WTC11 (cell line): ENCODE data around the gene GLE1. TPM values are rescaled to one million over a fixed set of nuclear protein-coding genes. Genes with fewer than 3 reads are reported as not detected.

Source experiments
- ATAC-seq: fragments of 200-7000 bp; cut with Tn5 transposase; 2 replicates; pipeline ENCODE4 v1.10.0; 2021; ENCODE audit warnings: mild to moderate bottlenecking, moderate library complexity
- CTCF ChIA-PET: fragments of 300-600 bp; sonication (Branson Sonifier 250); formaldehyde crosslinking; loops from one replicate; lab custom pipeline; 2021; ENCODE audit warnings: antibody characterized with exemption; lab: Charles Lee
- POLR2A ChIA-PET: fragments of 350-600 bp; sonication (Branson Sonifier 250); formaldehyde crosslinking; loops from one replicate; lab custom pipeline; 2021; ENCODE audit warnings: antibody characterized with exemption; lab: Charles Lee
- DNase-seq: peaks from one replicate; pipeline ENCODE4 v3.0.0; 2021; ENCODE audit warnings: low spot score
- H3K27ac Mint-ChIP-seq: 2 replicates; pipeline ENCODE4 v1.8.0; 2021; ENCODE audit warnings: mixed read lengths
- H3K27me3 Mint-ChIP-seq: 2 replicates; pipeline ENCODE4 v1.8.0; 2021; ENCODE audit warnings: low read depth, mild to moderate bottlenecking, moderate library complexity, mixed read lengths
- H3K36me3 Mint-ChIP-seq: 2 replicates; pipeline ENCODE4 v1.8.0; 2021; ENCODE audit warnings: mixed read lengths
- H3K4me1 Mint-ChIP-seq: 2 replicates; pipeline ENCODE4 v1.8.0; 2022; ENCODE audit warnings: mixed read lengths
- H3K4me3 Mint-ChIP-seq: 2 replicates; pipeline ENCODE4 v1.8.0; 2021; ENCODE audit warnings: mild to moderate bottlenecking, moderate library complexity, mixed read lengths
- H3K9me3 Mint-ChIP-seq: 2 replicates; pipeline ENCODE4 v1.8.0; 2021; ENCODE audit warnings: mixed read lengths
- GTF2I ChIP-seq: fragments of 250-450 bp; sonication (Bioruptor Pico); conservative IDR thresholded peaks from 2 replicates; pipeline ENCODE4 v1.4.0; 2021; ENCODE audit warnings: mild to moderate bottlenecking
- JUN ChIP-seq: sonication (generic); formaldehyde crosslinking; IDR thresholded peaks from 2 replicates; pipeline ENCODE4 v1.8.0; 2023; ENCODE audit warnings: mild to moderate bottlenecking, missing genetic modification reagents
- KAT7 ChIP-seq: sonication (generic); formaldehyde crosslinking; IDR thresholded peaks from 2 replicates; pipeline ENCODE4 v1.8.1; 2023; ENCODE audit warnings: missing genetic modification reagents, mild to moderate bottlenecking, borderline replicate concordance
- NR2C2 ChIP-seq: sonication (generic); formaldehyde crosslinking; IDR thresholded peaks from 2 replicates; pipeline ENCODE4 v1.8.0; 2022; ENCODE audit warnings: mild to moderate bottlenecking, missing genetic modification reagents
- RELA ChIP-seq: sonication (generic); formaldehyde crosslinking; IDR thresholded peaks from 2 replicates; pipeline ENCODE4 v1.8.1; 2022; ENCODE audit warnings: missing genetic modification reagents, mild to moderate bottlenecking, borderline replicate concordance
- SMAD3 ChIP-seq: sonication (generic); formaldehyde crosslinking; IDR thresholded peaks from 2 replicates; pipeline ENCODE4 v1.8.0; 2022; ENCODE audit warnings: missing genetic modification reagents, mild to moderate bottlenecking, borderline replicate concordance
- SMAD4 ChIP-seq: sonication (generic); formaldehyde crosslinking; IDR thresholded peaks from 2 replicates; pipeline ENCODE4 v1.8.0; 2022; ENCODE audit warnings: mild to moderate bottlenecking, missing genetic modification reagents
- ZNF121 ChIP-seq: sonication (generic); formaldehyde crosslinking; IDR thresholded peaks from 2 replicates; pipeline ENCODE4 v1.8.0; 2023; ENCODE audit warnings: missing genetic modification reagents
- ZNF138 ChIP-seq: sonication (generic); formaldehyde crosslinking; conservative IDR thresholded peaks from 2 replicates; pipeline ENCODE4 v1.8.1; 2022; ENCODE audit warnings: mild to moderate bottlenecking, moderate library complexity, missing genetic modification reagents
- ZNF232 ChIP-seq: sonication (generic); formaldehyde crosslinking; IDR thresholded peaks from 2 replicates; pipeline ENCODE4 v1.8.0; 2022; ENCODE audit warnings: mild to moderate bottlenecking, missing genetic modification reagents
- ZNF263 ChIP-seq: sonication (generic); formaldehyde crosslinking; IDR thresholded peaks from 2 replicates; pipeline ENCODE4 v1.8.1; 2022; ENCODE audit warnings: low read depth, mild to moderate bottlenecking, moderate library complexity, missing genetic modification reagents
- ZNF671 ChIP-seq: fragments of 250-450 bp; sonication (Bioruptor Pico); IDR thresholded peaks from 2 replicates; pipeline ENCODE4 v1.8.0; 2021; ENCODE audit warnings: mild to moderate bottlenecking
- total RNA-seq: library from RNA; stranded (reverse); gene quantifications from 3 replicates; pipeline ENCODE4 v1.2.3, GENCODE V29; 2021
- TF ChIP-seq, protein P1 (sequence below): fragments of 250-450 bp; sonication (Bioruptor Pico); conservative IDR thresholded peaks from 2 replicates; pipeline ENCODE4 v1.9.0; 2021; ENCODE audit warnings: mild to moderate bottlenecking
- TF ChIP-seq, protein P2 (sequence below): sonication (generic); formaldehyde crosslinking; IDR thresholded peaks from 2 replicates; pipeline ENCODE4 v1.8.0; 2022; ENCODE audit warnings: mild to moderate bottlenecking, missing genetic modification reagents
- TF ChIP-seq, protein P3 (sequence below): sonication (generic); formaldehyde crosslinking; IDR thresholded peaks from 2 replicates; pipeline ENCODE4 v1.8.0; 2022; ENCODE audit warnings: missing genetic modification reagents
- TF ChIP-seq, protein P4 (sequence below): sonication (generic); formaldehyde crosslinking; IDR thresholded peaks from 2 replicates; pipeline ENCODE4 v1.8.1; 2023; ENCODE audit warnings: mild to moderate bottlenecking, missing genetic modification reagents, moderate library complexity
- TF ChIP-seq, protein P5 (sequence below): sonication (generic); formaldehyde crosslinking; IDR thresholded peaks from 2 replicates; pipeline ENCODE4 v1.8.0; 2023; ENCODE audit warnings: mild to moderate bottlenecking, missing genetic modification reagents
- TF ChIP-seq, protein P6 (sequence below): fragments of 250-450 bp; sonication (Bioruptor Pico); IDR thresholded peaks from 2 replicates; pipeline ENCODE4 v1.9.0; 2021; ENCODE audit warnings: mild to moderate bottlenecking, borderline replicate concordance
- TF ChIP-seq, protein P7 (sequence below): sonication (generic); formaldehyde crosslinking; IDR thresholded peaks from 2 replicates; pipeline ENCODE4 v1.8.1; 2023; ENCODE audit warnings: mild to moderate bottlenecking, missing genetic modification reagents, borderline replicate concordance

The GLE1 gene
- total RNA-seq, 1 experiment from 2014 or later = 19.7 TPM

DNA sequence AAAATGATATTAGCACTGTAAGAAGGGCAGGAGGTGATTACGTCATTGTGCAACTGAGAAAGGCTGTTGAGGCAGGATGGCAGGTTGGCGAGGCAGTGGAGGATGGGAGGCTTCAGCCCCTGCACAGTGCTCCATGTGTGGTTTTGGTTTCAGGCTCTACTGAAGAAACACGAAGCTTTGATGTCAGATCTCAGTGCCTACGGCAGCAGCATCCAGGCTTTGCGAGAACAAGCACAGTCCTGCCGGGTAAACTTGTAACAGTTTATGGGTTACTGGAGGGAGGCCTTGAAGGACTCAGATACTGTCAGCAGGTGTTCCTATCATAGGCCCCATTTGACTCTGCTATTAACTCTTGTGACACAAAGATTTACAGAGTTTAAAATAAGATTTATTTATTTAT, 82.9 kb downstream of the GLE1 start:
- POLR2A ChIA-PET = interaction anchor here (0.6 kb wide), 1 partner anchor 56 kb away, joined by 3 read pairs; no protein-coding TSS in a partner anchor
- Mint-ChIP-seq H3K4me1 (no peaks in the 10 kb centered on the region), H3K36me3 (peaks cover 83% of the 10 kb centered on the region), H3K27me3 (no peaks in the 10 kb centered on the region), H3K9me3 (no peaks in the 10 kb centered on the region), H3K27ac (no peak overlapping the region), H3K4me3 (no peak overlapping the region)
- no peak for DNase-seq
- CTCF ChIA-PET = no interaction called here
- ATAC-seq = no peak
- TF ChIP-seq KAT7 (no peak), ZNF263 (CRISPR knock-in tag) (no peak), GTF2I (CRISPR knock-in tag) (no peak), RELA (CRISPR knock-in tag) (no peak), ZNF671 (CRISPR knock-in tag) (no peak), ZNF138 (CRISPR knock-in tag) (no peak), ZNF232 (CRISPR knock-in tag) (no peak), SMAD3 (CRISPR knock-in tag) (no peak), NR2C2 (no peak), JUN (CRISPR knock-in tag) (no peak), SMAD4 (no peak), ZNF121 (no peak)
- TF ChIP-seq, protein P1, sequence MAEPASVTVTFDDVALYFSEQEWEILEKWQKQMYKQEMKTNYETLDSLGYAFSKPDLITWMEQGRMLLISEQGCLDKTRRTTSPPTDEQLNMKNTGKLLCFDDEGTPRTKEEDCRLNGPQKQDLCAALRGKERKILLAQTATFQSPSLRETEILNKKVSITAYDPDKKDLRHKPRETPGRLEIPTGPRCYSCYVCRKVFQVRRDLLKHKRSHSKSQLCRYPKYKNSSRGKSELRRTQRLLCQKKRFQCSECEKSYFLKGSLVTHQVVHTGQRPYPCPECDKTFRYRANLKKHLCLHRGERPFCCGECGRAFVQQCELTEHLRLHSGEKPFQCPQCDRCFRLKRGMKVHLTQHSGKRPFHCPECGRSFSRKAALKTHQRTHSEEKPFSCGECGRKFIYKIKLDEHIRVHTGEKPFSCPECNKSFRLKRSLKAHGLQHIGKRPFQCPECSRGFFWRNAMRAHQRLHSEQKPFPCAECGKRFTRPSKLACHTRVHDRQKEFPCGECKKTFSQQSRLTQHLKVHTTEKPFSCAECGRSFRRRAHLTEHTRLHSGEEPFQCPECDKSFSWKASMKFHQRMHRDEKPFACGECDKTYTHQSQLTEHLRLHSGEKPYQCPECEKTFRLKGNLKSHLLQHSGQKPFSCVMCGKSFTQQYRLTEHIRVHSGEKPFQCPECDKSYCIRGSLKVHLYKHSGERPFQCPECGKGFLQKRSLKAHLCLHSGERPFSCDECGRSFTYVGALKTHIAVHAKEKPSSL (CRISPR knock-in tag) = no peak
- TF ChIP-seq, protein P2, sequence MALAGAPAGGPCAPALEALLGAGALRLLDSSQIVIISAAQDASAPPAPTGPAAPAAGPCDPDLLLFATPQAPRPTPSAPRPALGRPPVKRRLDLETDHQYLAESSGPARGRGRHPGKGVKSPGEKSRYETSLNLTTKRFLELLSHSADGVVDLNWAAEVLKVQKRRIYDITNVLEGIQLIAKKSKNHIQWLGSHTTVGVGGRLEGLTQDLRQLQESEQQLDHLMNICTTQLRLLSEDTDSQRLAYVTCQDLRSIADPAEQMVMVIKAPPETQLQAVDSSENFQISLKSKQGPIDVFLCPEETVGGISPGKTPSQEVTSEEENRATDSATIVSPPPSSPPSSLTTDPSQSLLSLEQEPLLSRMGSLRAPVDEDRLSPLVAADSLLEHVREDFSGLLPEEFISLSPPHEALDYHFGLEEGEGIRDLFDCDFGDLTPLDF (CRISPR knock-in tag) = no peak
- TF ChIP-seq, protein P3, sequence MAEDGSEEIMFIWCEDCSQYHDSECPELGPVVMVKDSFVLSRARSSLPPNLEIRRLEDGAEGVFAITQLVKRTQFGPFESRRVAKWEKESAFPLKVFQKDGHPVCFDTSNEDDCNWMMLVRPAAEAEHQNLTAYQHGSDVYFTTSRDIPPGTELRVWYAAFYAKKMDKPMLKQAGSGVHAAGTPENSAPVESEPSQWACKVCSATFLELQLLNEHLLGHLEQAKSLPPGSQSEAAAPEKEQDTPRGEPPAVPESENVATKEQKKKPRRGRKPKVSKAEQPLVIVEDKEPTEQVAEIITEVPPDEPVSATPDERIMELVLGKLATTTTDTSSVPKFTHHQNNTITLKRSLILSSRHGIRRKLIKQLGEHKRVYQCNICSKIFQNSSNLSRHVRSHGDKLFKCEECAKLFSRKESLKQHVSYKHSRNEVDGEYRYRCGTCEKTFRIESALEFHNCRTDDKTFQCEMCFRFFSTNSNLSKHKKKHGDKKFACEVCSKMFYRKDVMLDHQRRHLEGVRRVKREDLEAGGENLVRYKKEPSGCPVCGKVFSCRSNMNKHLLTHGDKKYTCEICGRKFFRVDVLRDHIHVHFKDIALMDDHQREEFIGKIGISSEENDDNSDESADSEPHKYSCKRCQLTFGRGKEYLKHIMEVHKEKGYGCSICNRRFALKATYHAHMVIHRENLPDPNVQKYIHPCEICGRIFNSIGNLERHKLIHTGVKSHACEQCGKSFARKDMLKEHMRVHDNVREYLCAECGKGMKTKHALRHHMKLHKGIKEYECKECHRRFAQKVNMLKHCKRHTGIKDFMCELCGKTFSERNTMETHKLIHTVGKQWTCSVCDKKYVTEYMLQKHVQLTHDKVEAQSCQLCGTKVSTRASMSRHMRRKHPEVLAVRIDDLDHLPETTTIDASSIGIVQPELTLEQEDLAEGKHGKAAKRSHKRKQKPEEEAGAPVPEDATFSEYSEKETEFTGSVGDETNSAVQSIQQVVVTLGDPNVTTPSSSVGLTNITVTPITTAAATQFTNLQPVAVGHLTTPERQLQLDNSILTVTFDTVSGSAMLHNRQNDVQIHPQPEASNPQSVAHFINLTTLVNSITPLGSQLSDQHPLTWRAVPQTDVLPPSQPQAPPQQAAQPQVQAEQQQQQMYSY (CRISPR knock-in tag) = no peak
- TF ChIP-seq, protein P4, sequence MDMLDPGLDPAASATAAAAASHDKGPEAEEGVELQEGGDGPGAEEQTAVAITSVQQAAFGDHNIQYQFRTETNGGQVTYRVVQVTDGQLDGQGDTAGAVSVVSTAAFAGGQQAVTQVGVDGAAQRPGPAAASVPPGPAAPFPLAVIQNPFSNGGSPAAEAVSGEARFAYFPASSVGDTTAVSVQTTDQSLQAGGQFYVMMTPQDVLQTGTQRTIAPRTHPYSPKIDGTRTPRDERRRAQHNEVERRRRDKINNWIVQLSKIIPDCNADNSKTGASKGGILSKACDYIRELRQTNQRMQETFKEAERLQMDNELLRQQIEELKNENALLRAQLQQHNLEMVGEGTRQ (CRISPR knock-in tag) = no peak
- TF ChIP-seq, protein P5, sequence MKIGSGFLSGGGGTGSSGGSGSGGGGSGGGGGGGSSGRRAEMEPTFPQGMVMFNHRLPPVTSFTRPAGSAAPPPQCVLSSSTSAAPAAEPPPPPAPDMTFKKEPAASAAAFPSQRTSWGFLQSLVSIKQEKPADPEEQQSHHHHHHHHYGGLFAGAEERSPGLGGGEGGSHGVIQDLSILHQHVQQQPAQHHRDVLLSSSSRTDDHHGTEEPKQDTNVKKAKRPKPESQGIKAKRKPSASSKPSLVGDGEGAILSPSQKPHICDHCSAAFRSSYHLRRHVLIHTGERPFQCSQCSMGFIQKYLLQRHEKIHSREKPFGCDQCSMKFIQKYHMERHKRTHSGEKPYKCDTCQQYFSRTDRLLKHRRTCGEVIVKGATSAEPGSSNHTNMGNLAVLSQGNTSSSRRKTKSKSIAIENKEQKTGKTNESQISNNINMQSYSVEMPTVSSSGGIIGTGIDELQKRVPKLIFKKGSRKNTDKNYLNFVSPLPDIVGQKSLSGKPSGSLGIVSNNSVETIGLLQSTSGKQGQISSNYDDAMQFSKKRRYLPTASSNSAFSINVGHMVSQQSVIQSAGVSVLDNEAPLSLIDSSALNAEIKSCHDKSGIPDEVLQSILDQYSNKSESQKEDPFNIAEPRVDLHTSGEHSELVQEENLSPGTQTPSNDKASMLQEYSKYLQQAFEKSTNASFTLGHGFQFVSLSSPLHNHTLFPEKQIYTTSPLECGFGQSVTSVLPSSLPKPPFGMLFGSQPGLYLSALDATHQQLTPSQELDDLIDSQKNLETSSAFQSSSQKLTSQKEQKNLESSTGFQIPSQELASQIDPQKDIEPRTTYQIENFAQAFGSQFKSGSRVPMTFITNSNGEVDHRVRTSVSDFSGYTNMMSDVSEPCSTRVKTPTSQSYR (CRISPR knock-in tag) = no peak
- TF ChIP-seq, protein P6, sequence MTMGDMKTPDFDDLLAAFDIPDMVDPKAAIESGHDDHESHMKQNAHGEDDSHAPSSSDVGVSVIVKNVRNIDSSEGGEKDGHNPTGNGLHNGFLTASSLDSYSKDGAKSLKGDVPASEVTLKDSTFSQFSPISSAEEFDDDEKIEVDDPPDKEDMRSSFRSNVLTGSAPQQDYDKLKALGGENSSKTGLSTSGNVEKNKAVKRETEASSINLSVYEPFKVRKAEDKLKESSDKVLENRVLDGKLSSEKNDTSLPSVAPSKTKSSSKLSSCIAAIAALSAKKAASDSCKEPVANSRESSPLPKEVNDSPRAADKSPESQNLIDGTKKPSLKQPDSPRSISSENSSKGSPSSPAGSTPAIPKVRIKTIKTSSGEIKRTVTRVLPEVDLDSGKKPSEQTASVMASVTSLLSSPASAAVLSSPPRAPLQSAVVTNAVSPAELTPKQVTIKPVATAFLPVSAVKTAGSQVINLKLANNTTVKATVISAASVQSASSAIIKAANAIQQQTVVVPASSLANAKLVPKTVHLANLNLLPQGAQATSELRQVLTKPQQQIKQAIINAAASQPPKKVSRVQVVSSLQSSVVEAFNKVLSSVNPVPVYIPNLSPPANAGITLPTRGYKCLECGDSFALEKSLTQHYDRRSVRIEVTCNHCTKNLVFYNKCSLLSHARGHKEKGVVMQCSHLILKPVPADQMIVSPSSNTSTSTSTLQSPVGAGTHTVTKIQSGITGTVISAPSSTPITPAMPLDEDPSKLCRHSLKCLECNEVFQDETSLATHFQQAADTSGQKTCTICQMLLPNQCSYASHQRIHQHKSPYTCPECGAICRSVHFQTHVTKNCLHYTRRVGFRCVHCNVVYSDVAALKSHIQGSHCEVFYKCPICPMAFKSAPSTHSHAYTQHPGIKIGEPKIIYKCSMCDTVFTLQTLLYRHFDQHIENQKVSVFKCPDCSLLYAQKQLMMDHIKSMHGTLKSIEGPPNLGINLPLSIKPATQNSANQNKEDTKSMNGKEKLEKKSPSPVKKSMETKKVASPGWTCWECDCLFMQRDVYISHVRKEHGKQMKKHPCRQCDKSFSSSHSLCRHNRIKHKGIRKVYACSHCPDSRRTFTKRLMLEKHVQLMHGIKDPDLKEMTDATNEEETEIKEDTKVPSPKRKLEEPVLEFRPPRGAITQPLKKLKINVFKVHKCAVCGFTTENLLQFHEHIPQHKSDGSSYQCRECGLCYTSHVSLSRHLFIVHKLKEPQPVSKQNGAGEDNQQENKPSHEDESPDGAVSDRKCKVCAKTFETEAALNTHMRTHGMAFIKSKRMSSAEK (CRISPR knock-in tag) = no peak
- TF ChIP-seq, protein P7, sequence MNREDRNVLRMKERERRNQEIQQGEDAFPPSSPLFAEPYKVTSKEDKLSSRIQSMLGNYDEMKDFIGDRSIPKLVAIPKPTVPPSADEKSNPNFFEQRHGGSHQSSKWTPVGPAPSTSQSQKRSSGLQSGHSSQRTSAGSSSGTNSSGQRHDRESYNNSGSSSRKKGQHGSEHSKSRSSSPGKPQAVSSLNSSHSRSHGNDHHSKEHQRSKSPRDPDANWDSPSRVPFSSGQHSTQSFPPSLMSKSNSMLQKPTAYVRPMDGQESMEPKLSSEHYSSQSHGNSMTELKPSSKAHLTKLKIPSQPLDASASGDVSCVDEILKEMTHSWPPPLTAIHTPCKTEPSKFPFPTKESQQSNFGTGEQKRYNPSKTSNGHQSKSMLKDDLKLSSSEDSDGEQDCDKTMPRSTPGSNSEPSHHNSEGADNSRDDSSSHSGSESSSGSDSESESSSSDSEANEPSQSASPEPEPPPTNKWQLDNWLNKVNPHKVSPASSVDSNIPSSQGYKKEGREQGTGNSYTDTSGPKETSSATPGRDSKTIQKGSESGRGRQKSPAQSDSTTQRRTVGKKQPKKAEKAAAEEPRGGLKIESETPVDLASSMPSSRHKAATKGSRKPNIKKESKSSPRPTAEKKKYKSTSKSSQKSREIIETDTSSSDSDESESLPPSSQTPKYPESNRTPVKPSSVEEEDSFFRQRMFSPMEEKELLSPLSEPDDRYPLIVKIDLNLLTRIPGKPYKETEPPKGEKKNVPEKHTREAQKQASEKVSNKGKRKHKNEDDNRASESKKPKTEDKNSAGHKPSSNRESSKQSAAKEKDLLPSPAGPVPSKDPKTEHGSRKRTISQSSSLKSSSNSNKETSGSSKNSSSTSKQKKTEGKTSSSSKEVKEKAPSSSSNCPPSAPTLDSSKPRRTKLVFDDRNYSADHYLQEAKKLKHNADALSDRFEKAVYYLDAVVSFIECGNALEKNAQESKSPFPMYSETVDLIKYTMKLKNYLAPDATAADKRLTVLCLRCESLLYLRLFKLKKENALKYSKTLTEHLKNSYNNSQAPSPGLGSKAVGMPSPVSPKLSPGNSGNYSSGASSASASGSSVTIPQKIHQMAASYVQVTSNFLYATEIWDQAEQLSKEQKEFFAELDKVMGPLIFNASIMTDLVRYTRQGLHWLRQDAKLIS = no peak
